ENCODE results near the gene SNTG2.

DNA sequence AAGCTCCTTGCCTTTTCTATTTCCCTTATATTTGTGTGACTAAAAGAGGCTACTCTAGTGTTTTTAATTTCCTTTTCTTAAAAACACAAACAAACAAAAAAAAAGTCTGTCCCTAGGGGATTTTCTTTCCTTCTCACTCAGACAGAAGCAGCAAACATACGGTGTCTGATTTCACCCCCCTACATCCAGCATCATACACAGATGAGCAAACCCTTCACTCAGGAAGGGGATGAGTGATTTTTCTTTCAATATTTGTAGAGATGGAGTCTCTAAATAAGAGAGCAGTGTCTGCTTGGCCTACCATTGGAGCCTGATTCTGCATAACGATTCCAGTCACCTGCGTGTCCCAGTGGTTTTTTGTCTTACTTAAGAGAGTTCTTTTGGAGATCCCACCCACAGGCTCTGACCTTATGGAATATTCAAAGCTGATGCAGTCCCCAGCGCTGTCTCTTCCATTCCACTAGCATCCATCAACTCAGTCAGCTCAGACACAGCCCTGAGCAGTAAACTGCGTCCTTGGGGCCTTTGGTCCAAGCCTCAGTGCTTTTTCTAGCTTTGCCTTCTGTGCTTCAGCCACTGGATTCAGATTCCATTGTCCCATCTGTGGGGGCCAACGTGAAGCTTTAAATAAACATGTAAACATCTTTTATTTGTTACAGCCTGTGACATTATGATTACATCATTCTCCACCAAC, 410.1 kb downstream of the SNTG2 start:
- TF ChIP-seq ZNF565 (CRISPR knock-in tag; conservative IDR thresholded peaks at IDR 0.05; ENCODE audit: low read depth) (no peak), ZFP30 (CRISPR knock-in tag; IDR thresholded peaks at IDR 0.05) (no peak), ISL1 (CRISPR knock-in tag; IDR thresholded peaks at IDR 0.05) (no peak), ARNTL (CRISPR knock-in tag; IDR thresholded peaks at IDR 0.05; ENCODE audit: borderline replicate concordance, low read depth) (no peak), ZNF8 (CRISPR knock-in tag; IDR thresholded peaks at IDR 0.05) (no peak), OSR1 (CRISPR knock-in tag; IDR thresholded peaks at IDR 0.05) (no peak)
- TF ChIP-seq, protein P1, sequence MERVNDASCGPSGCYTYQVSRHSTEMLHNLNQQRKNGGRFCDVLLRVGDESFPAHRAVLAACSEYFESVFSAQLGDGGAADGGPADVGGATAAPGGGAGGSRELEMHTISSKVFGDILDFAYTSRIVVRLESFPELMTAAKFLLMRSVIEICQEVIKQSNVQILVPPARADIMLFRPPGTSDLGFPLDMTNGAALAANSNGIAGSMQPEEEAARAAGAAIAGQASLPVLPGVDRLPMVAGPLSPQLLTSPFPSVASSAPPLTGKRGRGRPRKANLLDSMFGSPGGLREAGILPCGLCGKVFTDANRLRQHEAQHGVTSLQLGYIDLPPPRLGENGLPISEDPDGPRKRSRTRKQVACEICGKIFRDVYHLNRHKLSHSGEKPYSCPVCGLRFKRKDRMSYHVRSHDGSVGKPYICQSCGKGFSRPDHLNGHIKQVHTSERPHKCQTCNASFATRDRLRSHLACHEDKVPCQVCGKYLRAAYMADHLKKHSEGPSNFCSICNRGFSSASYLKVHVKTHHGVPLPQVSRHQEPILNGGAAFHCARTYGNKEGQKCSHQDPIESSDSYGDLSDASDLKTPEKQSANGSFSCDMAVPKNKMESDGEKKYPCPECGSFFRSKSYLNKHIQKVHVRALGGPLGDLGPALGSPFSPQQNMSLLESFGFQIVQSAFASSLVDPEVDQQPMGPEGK (CRISPR knock-in tag; IDR thresholded peaks at IDR 0.05; ENCODE audit: borderline replicate concordance), result no peak
- TF ChIP-seq, protein P2, sequence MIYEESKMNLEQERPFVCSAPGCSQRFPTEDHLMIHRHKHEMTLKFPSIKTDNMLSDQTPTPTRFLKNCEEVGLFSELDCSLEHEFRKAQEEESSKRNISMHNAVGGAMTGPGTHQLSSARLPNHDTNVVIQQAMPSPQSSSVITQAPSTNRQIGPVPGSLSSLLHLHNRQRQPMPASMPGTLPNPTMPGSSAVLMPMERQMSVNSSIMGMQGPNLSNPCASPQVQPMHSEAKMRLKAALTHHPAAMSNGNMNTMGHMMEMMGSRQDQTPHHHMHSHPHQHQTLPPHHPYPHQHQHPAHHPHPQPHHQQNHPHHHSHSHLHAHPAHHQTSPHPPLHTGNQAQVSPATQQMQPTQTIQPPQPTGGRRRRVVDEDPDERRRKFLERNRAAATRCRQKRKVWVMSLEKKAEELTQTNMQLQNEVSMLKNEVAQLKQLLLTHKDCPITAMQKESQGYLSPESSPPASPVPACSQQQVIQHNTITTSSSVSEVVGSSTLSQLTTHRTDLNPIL (CRISPR knock-in tag; IDR thresholded peaks at IDR 0.05; ENCODE audit: low read depth), result no peak
- TF ChIP-seq, protein P3, sequence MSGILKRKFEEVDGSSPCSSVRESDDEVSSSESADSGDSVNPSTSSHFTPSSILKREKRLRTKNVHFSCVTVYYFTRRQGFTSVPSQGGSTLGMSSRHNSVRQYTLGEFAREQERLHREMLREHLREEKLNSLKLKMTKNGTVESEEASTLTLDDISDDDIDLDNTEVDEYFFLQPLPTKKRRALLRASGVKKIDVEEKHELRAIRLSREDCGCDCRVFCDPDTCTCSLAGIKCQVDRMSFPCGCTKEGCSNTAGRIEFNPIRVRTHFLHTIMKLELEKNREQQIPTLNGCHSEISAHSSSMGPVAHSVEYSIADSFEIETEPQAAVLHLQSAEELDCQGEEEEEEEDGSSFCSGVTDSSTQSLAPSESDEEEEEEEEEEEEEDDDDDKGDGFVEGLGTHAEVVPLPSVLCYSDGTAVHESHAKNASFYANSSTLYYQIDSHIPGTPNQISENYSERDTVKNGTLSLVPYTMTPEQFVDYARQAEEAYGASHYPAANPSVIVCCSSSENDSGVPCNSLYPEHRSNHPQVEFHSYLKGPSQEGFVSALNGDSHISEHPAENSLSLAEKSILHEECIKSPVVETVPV (CRISPR knock-in tag; IDR thresholded peaks at IDR 0.05), result no peak
